ENCODE data around the gene BICRA. TPM values are rescaled to one million over a fixed set of nuclear protein-coding genes. Genes with fewer than 3 reads are reported as not detected.
A peak's percentile ranks its signal among the peaks of the same experiment; 100 is the strongest.
"Not testable (repeated sequence)": the region's sequence is repeated elsewhere in the genome, so short reads cannot be mapped to it uniquely, and the experiment has no call there.

The BICRA gene
- total RNA-seq, 5 donors from 2014 or later (not counting 1 experiment from before 2014, with no cell fraction given): 31.9 to 39.3 (median 35.1) TPM

DNA sequence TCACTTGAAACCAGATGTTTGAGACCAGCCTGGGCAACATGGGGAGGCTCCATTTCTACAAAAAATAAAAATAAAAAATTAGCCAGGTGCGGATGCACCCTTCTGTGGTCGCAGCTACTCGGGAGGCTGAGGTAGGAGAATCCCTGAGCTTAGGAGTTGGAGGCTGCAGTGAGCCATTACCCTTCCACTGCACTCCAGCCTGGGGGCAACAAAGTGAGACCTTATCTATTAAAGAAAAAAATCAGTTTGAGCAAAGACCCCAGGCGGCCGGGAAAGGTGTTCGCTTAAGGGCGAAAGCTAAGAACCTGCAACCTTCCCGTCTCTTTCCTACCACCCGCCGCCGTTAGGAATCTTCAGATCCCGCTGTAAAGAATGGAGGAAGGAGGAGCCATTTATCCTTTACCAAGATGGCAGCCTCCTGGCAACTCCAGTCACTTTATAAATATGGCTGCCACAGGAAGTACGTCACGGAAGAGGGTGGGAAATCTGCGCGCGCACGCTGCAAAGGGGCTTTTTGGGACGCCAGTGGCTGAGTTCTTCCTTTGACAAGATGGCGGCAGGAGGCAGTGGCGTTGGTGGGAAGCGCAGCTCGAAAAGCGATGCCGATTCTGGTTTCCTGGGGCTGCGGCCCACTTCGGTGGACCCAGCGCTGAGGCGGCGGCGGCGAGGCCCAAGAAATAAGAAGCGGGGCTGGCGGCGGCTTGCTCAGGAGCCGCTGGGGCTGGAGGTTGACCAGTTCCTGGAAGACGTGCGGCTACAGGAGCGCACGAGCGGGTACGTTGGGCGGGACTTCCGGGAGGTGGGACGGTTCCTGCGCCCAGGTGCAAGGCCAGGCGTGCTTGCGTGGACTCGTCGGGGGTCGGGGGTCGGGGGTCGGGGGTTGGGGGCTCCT lies 136.3 kb downstream of the BICRA start, which contains the start of gene NOP53:
NOP53 (plus strand) TSS at position 537 of the 892 bp plus-strand sequence; CDS start at position 551, 14 bp downstream.
- ATAC-seq (replicated peaks in 1 of 4): peak; percentile 85 to 88 (median 86)
- peaks cover 0 to 27% of the 10 kb centered on the region in 2 donors for H3K36me3 ChIP-seq (ENCODE audit: control insufficient read depth in 2 of 2, extremely low read depth in 1 of 2, insufficient read depth in 1 of 2, low read length in 1 of 2)
- Mint-ChIP-seq H3K27ac (peak within 1 kb of the TSS; percentile 99 to 100), H3K4me3 (peak within 1 kb of the TSS; percentile 97 to 99 (median 99)), H3K27me3 (no peaks in the 10 kb centered on the region), H3K36me3 (peaks cover 12% of the 10 kb centered on the region), H3K9me3 (no peaks in the 10 kb centered on the region), H3K4me1 (peaks cover 45 to 46% (median 45%) of the 10 kb centered on the region in 3 donors)
- H3K27ac ChIP-seq (ENCODE audit: low read length): peak within 1 kb of the TSS; percentile 99
- H3K9me3 ChIP-seq: no peaks in the 10 kb centered on the region
- peak; percentile 88 to 98 (median 94) for DNase-seq
- peaks cover 14 to 57% of the 10 kb centered on the region in 2 experiments for H3K4me1 ChIP-seq (ENCODE audit: control insufficient read depth in 1 of 2, extremely low read depth in 1 of 2, insufficient read depth in 2 of 2, low read length in 2 of 2)
- peaks cover 0 to 8% of the 10 kb centered on the region in 2 experiments for H3K27me3 ChIP-seq (replicated peaks in 1 of 2; ENCODE audit: control insufficient read depth in 2 of 2, extremely low read depth in 1 of 2, insufficient read depth in 2 of 2, low read length in 1 of 2)
- 3% methylated on average over 33 of the region's 53 CpGs for WGBS (ENCODE audit: insufficient coverage)
- ChIA-PET POLR2A (interaction anchor here (0.6 to 0.9 kb wide), 3 partner anchors 14 to 397 kb away, joined by 3 to 5 read pairs (median 3); no protein-coding TSS in a partner anchor), CTCF (interaction anchor here (0.6 to 0.7 kb wide), 2 partner anchors 8 to 614 kb away, joined by 3 to 4 read pairs; no protein-coding TSS in a partner anchor)
- H3K4me3 ChIP-seq (ENCODE audit: control insufficient read depth in 1 of 2, extremely low read depth in 1 of 2, low read length in 1 of 2): peak within 1 kb of the TSS; percentile 65 to 98

DNA sequence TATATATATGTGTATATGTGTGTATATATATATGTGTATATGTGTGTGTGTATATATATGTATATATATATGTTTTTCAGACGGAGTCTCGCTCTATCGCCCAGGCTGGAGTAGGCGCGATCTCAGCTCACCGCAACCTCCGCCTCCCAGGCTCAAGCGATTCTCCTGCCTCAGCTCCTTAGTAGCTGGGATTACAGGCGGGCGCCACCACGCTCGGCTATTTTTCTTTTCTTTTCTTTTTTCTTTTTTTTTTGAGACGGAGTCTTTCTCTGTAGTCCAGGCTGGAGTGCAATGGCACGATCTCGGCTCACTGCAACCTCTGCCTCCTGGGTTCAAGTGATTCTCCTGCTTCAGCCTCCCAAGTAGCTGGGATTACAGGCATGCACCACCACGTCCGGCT lies 137.2 kb downstream of the BICRA start:
- H3K36me3 ChIP-seq (ENCODE audit: control insufficient read depth in 2 of 2, extremely low read depth in 1 of 2, insufficient read depth in 1 of 2, low read length in 1 of 2): peaks cover 3 to 36% of the 10 kb centered on the region in 2 donors
- H3K9me3 ChIP-seq; ATAC-seq (replicated peaks in 1 of 4); CTCF ChIA-PET; DNase-seq; H3K9me3 Mint-ChIP-seq; H3K27me3 Mint-ChIP-seq; H3K27ac ChIP-seq (ENCODE audit: low read length); H3K27me3 ChIP-seq (replicated peaks in 1 of 2; ENCODE audit: control insufficient read depth in 2 of 2, extremely low read depth in 1 of 2, insufficient read depth in 2 of 2, low read length in 1 of 2): not testable (repeated sequence)
- Mint-ChIP-seq H3K4me3 (peak overlapping the region; percentile 97 to 99 (median 99)), H3K36me3 (peaks cover 16% of the 10 kb centered on the region), H3K27ac (peak overlapping the region; percentile 77 to 100), H3K4me1 (peaks cover 45 to 49% (median 49%) of the 10 kb centered on the region in 3 donors)
- 80% methylated on average over 11 of the region's 17 CpGs for WGBS (ENCODE audit: insufficient coverage)
- H3K4me3 ChIP-seq (ENCODE audit: control insufficient read depth in 1 of 2, extremely low read depth in 1 of 2, low read length in 1 of 2): peak overlapping the region; percentile 38 to 98
- peaks cover 14 to 63% of the 10 kb centered on the region in 2 experiments for H3K4me1 ChIP-seq (ENCODE audit: control insufficient read depth in 1 of 2, extremely low read depth in 1 of 2, insufficient read depth in 2 of 2, low read length in 2 of 2)
- POLR2A ChIA-PET: interaction anchor here (0.6 to 0.7 kb wide), 2 partner anchors 15 to 318 kb away, joined by 3 to 5 read pairs; no protein-coding TSS in a partner anchor

- Histone ChIP-seq H3K27me3 (replicated peaks in 1 of 2; ENCODE audit: control insufficient read depth in 2 of 2, extremely low read depth in 1 of 2, insufficient read depth in 2 of 2, low read length in 1 of 2) (no peaks in the 10 kb centered on the region), H3K27ac (ENCODE audit: low read length) (no peak overlapping the region), H3K36me3 (ENCODE audit: control insufficient read depth in 2 of 2, extremely low read depth in 1 of 2, insufficient read depth in 1 of 2, low read length in 1 of 2) (peaks cover 5 to 65% of the 10 kb centered on the region in 2 donors), H3K4me3 (ENCODE audit: control insufficient read depth in 1 of 2, extremely low read depth in 1 of 2, low read length in 1 of 2) (peak overlapping the region in 1 of 2 donors; percentile 35), H3K4me1 (ENCODE audit: control insufficient read depth in 1 of 2, extremely low read depth in 1 of 2, insufficient read depth in 2 of 2, low read length in 2 of 2) (peaks cover 12 to 63% of the 10 kb centered on the region in 2 experiments), H3K9me3 (no peaks in the 10 kb centered on the region)
- no peaks in the 10 kb centered on the region for H3K27me3 Mint-ChIP-seq
- peaks cover 35 to 49% (median 39%) of the 10 kb centered on the region in 3 donors for H3K4me1 Mint-ChIP-seq
- 40% methylated on average over 1 of the region's 3 CpGs for WGBS (ENCODE audit: insufficient coverage)
- H3K36me3 Mint-ChIP-seq: peaks cover 32% of the 10 kb centered on the region
- ChIA-PET POLR2A (interaction anchor here in 1 of 2 donors (1.1 kb wide), 1 partner anchor 10 kb away, joined by 4 read pairs; no protein-coding TSS in a partner anchor), CTCF (interaction anchor here in 1 of 2 donors (0.5 kb wide), 1 partner anchor 50 kb away, joined by 4 read pairs; no protein-coding TSS in a partner anchor)
- no peak for DNase-seq
- H3K4me3 Mint-ChIP-seq: peak overlapping the region; percentile 14 to 63 (median 37)
- no peak for ATAC-seq (replicated peaks in 1 of 4)
- peak overlapping the region; percentile 40 to 50 for H3K27ac Mint-ChIP-seq
- H3K9me3 Mint-ChIP-seq: no peaks in the 10 kb centered on the region
Measured at GRCh38 chr19:47749326-47749725, 140.4 kb downstream of the BICRA start.

GRCh38 chr19:47750752-47751151 lies 141.8 kb downstream of the BICRA start:
- Histone ChIP-seq H3K9me3 (no peaks in the 10 kb centered on the region), H3K36me3 (ENCODE audit: control insufficient read depth in 2 of 2, extremely low read depth in 1 of 2, insufficient read depth in 1 of 2, low read length in 1 of 2) (peaks cover 5 to 75% of the 10 kb centered on the region in 2 donors), H3K27ac (ENCODE audit: low read length) (no peak overlapping the region), H3K27me3 (replicated peaks in 1 of 2; ENCODE audit: control insufficient read depth in 2 of 2, extremely low read depth in 1 of 2, insufficient read depth in 2 of 2, low read length in 1 of 2) (no peaks in the 10 kb centered on the region), H3K4me1 (ENCODE audit: control insufficient read depth in 1 of 2, extremely low read depth in 1 of 2, insufficient read depth in 2 of 2, low read length in 2 of 2) (peaks cover 6 to 56% of the 10 kb centered on the region in 2 experiments), H3K4me3 (ENCODE audit: control insufficient read depth in 1 of 2, extremely low read depth in 1 of 2, low read length in 1 of 2) (no peak overlapping the region)
- Mint-ChIP-seq H3K9me3 (no peaks in the 10 kb centered on the region), H3K36me3 (peaks cover 32% of the 10 kb centered on the region), H3K4me3 (no peak overlapping the region), H3K27me3 (no peaks in the 10 kb centered on the region), H3K27ac (no peak overlapping the region), H3K4me1 (peaks cover 26 to 40% (median 30%) of the 10 kb centered on the region in 3 donors)
- ChIA-PET POLR2A (no interaction called here), CTCF (no interaction called here)
- ATAC-seq (replicated peaks in 1 of 4): no peak
- DNase-seq: no peak
- WGBS (ENCODE audit: insufficient coverage): 94% methylated on average over 18 of the region's 18 CpGs

GRCh38 chr19:47752440-47753211 lies 143.7 kb downstream of the BICRA start:
- Mint-ChIP-seq H3K36me3 (peaks cover 45% of the 10 kb centered on the region), H3K4me1 (peaks cover 20 to 32% (median 26%) of the 10 kb centered on the region in 3 donors), H3K27me3 (no peaks in the 10 kb centered on the region), H3K4me3 (peak overlapping the region in 1 of 3 donors; percentile 33), H3K27ac (peak overlapping the region in 1 of 2 donors; percentile 16), H3K9me3 (no peaks in the 10 kb centered on the region)
- Histone ChIP-seq H3K36me3 (ENCODE audit: control insufficient read depth in 2 of 2, extremely low read depth in 1 of 2, insufficient read depth in 1 of 2, low read length in 1 of 2) (peaks cover 19 to 88% of the 10 kb centered on the region in 2 donors), H3K27ac (ENCODE audit: low read length) (no peak overlapping the region), H3K27me3 (replicated peaks in 1 of 2; ENCODE audit: control insufficient read depth in 2 of 2, extremely low read depth in 1 of 2, insufficient read depth in 2 of 2, low read length in 1 of 2) (no peaks in the 10 kb centered on the region), H3K4me1 (ENCODE audit: control insufficient read depth in 1 of 2, extremely low read depth in 1 of 2, insufficient read depth in 2 of 2, low read length in 2 of 2) (peaks cover 6 to 42% of the 10 kb centered on the region in 2 experiments), H3K4me3 (ENCODE audit: control insufficient read depth in 1 of 2, extremely low read depth in 1 of 2, low read length in 1 of 2) (no peak overlapping the region), H3K9me3 (no peaks in the 10 kb centered on the region)
- ChIA-PET POLR2A (interaction anchor here (0.6 kb wide), 2 partner anchors 9 to 311 kb away, joined by 3 to 4 read pairs; no protein-coding TSS in a partner anchor), CTCF (interaction anchor here in 1 of 2 donors (0.6 kb wide), 1 partner anchor 13 kb away, joined by 4 read pairs; no protein-coding TSS in a partner anchor)
- peak in 3 of 35 experiments; percentile 15 to 24 (median 24) for DNase-seq
- 70% methylated on average over 21 of the region's 27 CpGs for WGBS (ENCODE audit: insufficient coverage)
- peak in 2 of 4 experiments; percentile 19 to 29 for ATAC-seq (replicated peaks in 1 of 4)
